OCI-LY3 (cell line): ENCODE measurements around the gene SLC10A6.

ENCODE experiments used
- CTCF ChIP-seq: fragments of 200-600, 300-600 bp; sonication (generic); IDR thresholded peaks from 2 replicates; pipeline ENCODE4 v1.5.1; 2014; ENCODE audit warnings: antibody characterized with exemption, low read length, low read depth
- EZH2phosphoT487 ChIP-seq: fragments of 200-600 bp; shearing (Covaris generic); IDR thresholded peaks from 2 replicates; pipeline ENCODE4 v1.6.1; 2018; ENCODE audit warnings: antibody characterized with exemption, mixed run types, low read depth

- TF ChIP-seq CTCF = no peak
- TF ChIP-seq EZH2phosphoT487 = no peak
These were observed 14.3 kb downstream of the SLC10A6 start for GRCh38 chr4:86834901-86835300.
